NOMO-1 treated with DMSO at 0.1 percent for 48 hours (cell line): ENCODE results near the gene POLR3K.
"Not testable (repeated sequence)": the region's sequence is repeated elsewhere in the genome, so short reads cannot be mapped to it uniquely, and the experiment has no call there.

Experiments used
- DNase-seq: peaks from one replicate; lab custom pipeline; 2025; ENCODE audit not compliant: unreplicated experiment; lab: John Stamatoyannopoulos, UW

POLR3K gene

GRCh38 chr16:20886-21285 lies 32.5 kb downstream of the POLR3K start:
- DNase-seq = not testable (repeated sequence)

DNA sequence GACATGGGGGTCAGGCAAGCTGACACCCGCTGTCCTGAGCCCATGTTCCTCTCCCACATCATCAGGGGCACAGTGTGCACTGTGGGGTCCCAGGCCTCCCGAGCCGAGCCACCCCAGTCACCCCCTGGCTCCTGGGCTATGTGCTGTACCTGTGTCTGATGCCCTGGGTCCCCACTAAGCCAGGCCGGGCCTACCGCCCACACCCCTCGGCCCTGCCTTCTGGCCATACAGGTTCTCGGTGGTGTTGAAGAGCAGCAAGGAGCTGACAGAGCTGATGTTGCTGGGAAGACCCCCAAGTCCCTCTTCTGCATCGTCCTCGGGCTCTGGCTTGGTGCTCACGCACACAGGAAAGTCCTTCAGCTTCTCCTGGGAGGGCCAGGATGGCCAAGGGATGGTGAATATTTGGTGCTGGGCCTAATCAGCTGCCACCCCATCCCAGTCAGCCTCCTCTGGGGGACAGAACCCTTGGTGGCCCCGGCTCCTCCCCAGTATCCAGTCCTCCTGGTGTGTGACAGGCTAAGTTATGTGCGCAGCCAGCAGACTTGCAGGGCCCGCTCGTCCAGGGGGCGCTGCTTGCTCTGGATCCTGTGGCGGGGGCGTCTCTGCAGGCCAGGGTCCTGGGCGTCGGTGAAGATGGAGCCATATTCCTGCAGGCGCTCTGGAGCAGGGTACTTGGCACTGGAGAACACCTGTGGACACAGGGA lies 36.2 kb downstream of the POLR3K start:
- not testable (repeated sequence) for DNase-seq

DNA sequence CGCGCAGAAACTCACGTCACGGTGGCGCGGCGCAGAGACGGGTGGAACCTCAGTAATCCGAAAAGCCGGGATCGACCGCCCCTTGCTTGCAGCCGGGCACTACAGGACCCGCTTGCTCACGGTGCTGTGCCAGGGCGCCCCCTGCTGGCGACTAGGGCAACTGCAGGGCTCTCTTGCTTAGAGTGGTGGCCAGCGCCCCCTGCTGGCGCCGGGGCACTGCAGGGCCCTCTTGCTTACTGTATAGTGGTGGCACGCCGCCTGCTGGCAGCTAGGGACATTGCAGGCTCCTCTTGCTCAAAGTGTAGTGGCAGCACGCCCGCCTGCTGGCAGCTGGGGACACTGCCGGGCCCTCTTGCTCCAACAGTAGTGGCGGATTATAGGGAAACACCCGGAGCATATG lies 42.6 kb downstream of the POLR3K start:
- DNase-seq = peak; percentile 61

- DNase-seq = no peak
Observed at GRCh38 chr16:9903-10665, 43.3 kb downstream of the POLR3K start.
